ENCODE measurements around the gene MFAP4. TPM values are rescaled to one million over a fixed set of nuclear protein-coding genes. Genes with fewer than 3 reads are reported as not detected.

The MFAP4 gene
- total and polyA plus RNA-seq, 7 donors, result 5.8 to 44.5 (median 8.9) TPM

- Histone ChIP-seq H3K27me3 (ENCODE audit: insufficient read depth in 3 of 3, low read length in 2 of 3) (no peaks in the 10 kb centered on the region), H3K4me3 (no peak overlapping the region), H3K36me3 (ENCODE audit: insufficient read depth in 1 of 2, low read depth in 1 of 2) (no peaks in the 10 kb centered on the region), H3K4me1 (no peaks in the 10 kb centered on the region), H3K9me3 (no peaks in the 10 kb centered on the region), H3K27ac (no peak overlapping the region)
- no peak for TF ChIP-seq CTCF (IDR thresholded peaks at IDR 0.05)
- WGBS, 3 donors, result 64 to 73% (median 65%) methylated on average over 7 of the region's 7 CpGs
- intact Hi-C loops (cut with DNase I), result no loop called here
- DNase-seq (peak in 1 of 2 donors; percentile 37), ATAC-seq (peak in 3 of 4 donors; percentile 9 to 27 (median 17))
Observed at GRCh38 chr17:19418251-19418992, 31.4 kb upstream of the MFAP4 start.

DNA sequence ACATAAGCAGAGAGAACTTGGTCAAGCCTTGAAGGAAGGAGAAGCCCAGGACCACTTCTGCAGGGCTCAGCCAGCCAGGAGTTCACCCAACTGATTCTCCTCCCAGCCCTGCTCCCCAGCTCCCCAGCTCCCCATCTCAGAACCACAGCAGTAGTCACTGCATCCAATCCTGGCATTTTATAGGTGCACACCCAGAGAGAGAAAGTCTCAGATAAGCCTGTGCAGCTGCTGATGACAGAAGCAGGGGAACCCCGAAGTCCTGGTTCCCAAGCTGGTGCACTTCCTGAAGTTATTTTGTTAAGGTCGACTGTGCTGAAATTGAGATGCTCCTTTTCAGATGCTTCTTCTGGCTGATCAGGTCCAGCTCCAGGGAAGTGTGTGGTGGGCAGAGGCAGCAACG, 30.6 kb upstream of the MFAP4 start:
- 35 to 45% (median 45%) methylated on average over 3 of the region's 3 CpGs for WGBS, 3 donors
- H3K36me3 ChIP-seq (ENCODE audit: insufficient read depth in 1 of 2, low read depth in 1 of 2), result no peaks in the 10 kb centered on the region
- H3K4me1 ChIP-seq, result no peaks in the 10 kb centered on the region
- H3K9me3 ChIP-seq, result no peaks in the 10 kb centered on the region
- intact Hi-C loops (cut with DNase I), result no loop called here
- TF ChIP-seq CTCF (IDR thresholded peaks at IDR 0.05), result no peak
- H3K27me3 ChIP-seq (ENCODE audit: insufficient read depth in 3 of 3, low read length in 2 of 3), result no peaks in the 10 kb centered on the region
- DNase-seq (no peak), ATAC-seq (no peak)
- no peak overlapping the region for H3K27ac ChIP-seq
- H3K4me3 ChIP-seq, result no peak overlapping the region

- WGBS, 3 donors, result 88 to 92% (median 90%) methylated on average over 16 to 18 of the region's 18 CpGs
- Histone ChIP-seq H3K4me1 (no peaks in the 10 kb centered on the region), H3K27me3 (ENCODE audit: insufficient read depth in 3 of 3, low read length in 2 of 3) (no peaks in the 10 kb centered on the region), H3K27ac (no peak overlapping the region), H3K36me3 (ENCODE audit: insufficient read depth in 1 of 2, low read depth in 1 of 2) (no peaks in the 10 kb centered on the region), H3K4me3 (no peak overlapping the region), H3K9me3 (no peaks in the 10 kb centered on the region)
- no peak for DNase-seq
- intact Hi-C loops (cut with DNase I), result no loop called here
- no peak for TF ChIP-seq CTCF (IDR thresholded peaks at IDR 0.05)
- no peak for ATAC-seq
Observed at GRCh38 chr17:19415806-19416775, 29.1 kb upstream of the MFAP4 start.

DNA sequence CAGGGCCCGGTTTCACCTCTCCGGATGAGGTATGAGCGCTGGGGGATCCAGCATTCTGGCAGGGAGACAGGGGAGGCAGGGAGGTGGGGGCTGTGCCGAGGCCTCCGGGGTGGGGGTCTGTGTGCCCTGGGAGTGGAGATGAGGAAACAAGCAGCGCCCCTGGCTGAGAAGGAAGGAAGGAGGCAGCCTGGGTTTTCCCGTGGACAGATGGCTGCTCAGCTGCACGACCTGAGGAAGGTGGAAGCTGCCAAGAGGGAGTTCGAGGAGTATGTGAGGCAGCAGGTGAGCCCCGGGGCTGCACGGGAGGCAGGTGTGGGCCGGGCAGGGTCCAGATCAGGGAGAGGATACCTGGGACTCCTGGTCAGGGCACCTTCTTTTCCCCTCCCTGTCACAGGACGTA, 28.3 kb upstream of the MFAP4 start:
- H3K4me3 ChIP-seq, result no peak overlapping the region
- WGBS, 3 donors, result 83 to 84% (median 83%) methylated on average over 12 to 13 of the region's 13 CpGs
- intact Hi-C loops (cut with DNase I), result no loop called here
- no peaks in the 10 kb centered on the region for H3K36me3 ChIP-seq (ENCODE audit: insufficient read depth in 1 of 2, low read depth in 1 of 2)
- no peaks in the 10 kb centered on the region for H3K4me1 ChIP-seq
- ATAC-seq, result no peak
- TF ChIP-seq CTCF (IDR thresholded peaks at IDR 0.05), result no peak
- no peak for DNase-seq
- H3K27me3 ChIP-seq (ENCODE audit: insufficient read depth in 3 of 3, low read length in 2 of 3), result no peaks in the 10 kb centered on the region
- H3K9me3 ChIP-seq, result no peaks in the 10 kb centered on the region
- no peak overlapping the region for H3K27ac ChIP-seq

Data from psoas muscle (tissue), 8 donors.